Urinary bladder (tissue), 4 donors: ENCODE measurements around the gene MAN2C1. TPM values are rescaled to one million over a fixed set of nuclear protein-coding genes. Genes with fewer than 3 reads are reported as not detected.
"Not testable (repeated sequence)": the region's sequence is repeated elsewhere in the genome, so short reads cannot be mapped to it uniquely, and the experiment has no call there.

Experiments used
- DNase-seq: peaks from one replicate; pipeline ENCODE4 v3.0.0-alpha.2; 2015; ENCODE audit errors: extremely low spot score
- H3K27ac ChIP-seq: one replicate; pipeline ENCODE4 v1.5.1; 2013; ENCODE audit warnings: low read depth, mild to moderate bottlenecking, moderate library complexity
- H3K36me3 ChIP-seq: one replicate; pipeline ENCODE4 v1.6.1; 2013; ENCODE audit warnings: mild to moderate bottlenecking, moderate library complexity; ENCODE audit not compliant: insufficient read depth
- H3K4me1 ChIP-seq: one replicate; pipeline ENCODE4 v1.6.1; 2013; ENCODE audit warnings: mild to moderate bottlenecking, moderate library complexity; ENCODE audit not compliant: insufficient read depth
- H3K4me3 ChIP-seq: one replicate; pipeline ENCODE4 v1.5.1; 2013; ENCODE audit warnings: low read depth, low read length
- WGBS: extraction: QIAGEN DNeasy Blood & Tissue Kit; methylation state at CpG from one replicate; pipeline ENCODE4 v1.1.7; 2013; 5-methylcytosine and 5-hydroxymethylcytosine counted together
- polyA plus RNA-seq: library from polyadenylated mRNA; stranded (reverse); fragments of 200-250 nt; gene quantifications from one replicate; pipeline ENCODE4 v1.2.3, GENCODE V29; 2013
- total RNA-seq: library from RNA; depleted of rRNA; stranded (reverse); fragments of >200 nt; gene quantifications from one replicate; pipeline ENCODE4 v1.2.3, GENCODE V29; 2014
- donor health status: healthy with polysubstance abuse.
- donor health status: healthy.

MAN2C1 gene
- total and polyA plus RNA-seq, 2 donors, result 78.2 to 113 TPM

DNA sequence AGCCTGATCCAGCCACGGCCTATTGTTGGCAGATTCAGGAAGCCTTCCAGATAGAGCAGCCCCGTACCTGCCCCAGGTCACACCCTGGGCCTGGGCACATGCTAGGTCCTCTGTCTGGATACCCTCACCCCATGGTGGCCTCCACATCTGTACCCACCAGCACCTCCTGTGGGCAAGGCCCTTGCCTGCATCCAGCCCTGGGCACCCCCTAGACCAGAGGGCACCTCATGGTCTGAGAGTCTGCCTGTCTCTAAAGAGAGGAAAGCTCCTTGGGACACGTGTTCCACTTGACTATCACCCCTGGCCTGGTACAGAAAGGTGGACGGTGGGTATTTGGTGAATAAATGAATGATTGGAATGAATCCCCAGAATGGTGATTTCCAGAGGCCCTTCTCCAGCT is 41.4 kb downstream of the MAN2C1 start:
- 76% methylated on average over 4 of the region's 4 CpGs for WGBS
- Histone ChIP-seq H3K27ac (no peak overlapping the region), H3K36me3 (no peaks in the 10 kb centered on the region), H3K4me3 (no peak overlapping the region), H3K4me1 (no peaks in the 10 kb centered on the region)
- no peak for DNase-seq

DNA sequence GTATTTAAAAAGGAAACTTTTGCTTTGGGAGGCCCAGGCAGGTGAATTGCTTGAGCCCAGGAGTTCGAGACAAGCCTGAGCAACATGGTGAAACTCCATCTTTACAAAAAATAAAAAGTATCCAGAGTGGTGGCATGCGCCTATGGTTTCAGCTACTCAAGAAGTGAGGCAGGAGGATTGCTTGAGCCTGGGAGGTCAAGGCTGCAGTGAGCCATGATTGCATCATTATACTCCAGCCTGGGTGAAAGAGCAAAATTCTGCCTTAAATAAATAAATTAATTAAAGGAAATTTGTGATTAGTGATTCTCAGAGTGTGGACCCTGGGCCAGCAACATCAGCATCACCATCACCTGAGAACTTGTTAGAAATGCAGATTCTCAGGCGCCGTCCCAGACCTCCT is 42.5 kb downstream of the MAN2C1 start:
- H3K27ac ChIP-seq, result no peak overlapping the region
- no peaks in the 10 kb centered on the region for H3K4me1 ChIP-seq
- H3K36me3 ChIP-seq, result no peaks in the 10 kb centered on the region
- WGBS, result 86% methylated on average over 4 of the region's 4 CpGs
- DNase-seq, result no peak
- H3K4me3 ChIP-seq, result no peak overlapping the region

DNA sequence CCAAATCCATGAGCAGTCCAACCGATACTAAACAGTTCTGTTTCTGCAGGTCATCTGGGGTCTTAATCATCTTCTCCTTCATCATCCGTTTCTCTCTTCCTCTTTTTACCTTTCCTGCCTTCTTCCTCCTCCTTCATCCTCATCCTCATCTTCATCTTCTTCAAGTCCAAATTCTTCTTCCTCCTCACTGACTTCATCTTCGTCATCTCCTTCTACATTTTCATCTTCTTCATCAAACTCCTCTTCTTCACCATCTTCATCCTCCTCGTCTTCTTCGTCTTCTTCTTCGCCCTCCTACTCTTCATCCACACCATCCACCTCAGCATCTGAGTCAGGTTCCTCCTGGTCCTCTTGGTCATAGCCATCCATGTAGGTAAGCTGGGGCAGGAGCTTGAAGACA is 46.7 kb downstream of the MAN2C1 start:
- Histone ChIP-seq H3K27ac (no peak overlapping the region), H3K36me3 (no peaks in the 10 kb centered on the region), H3K4me1 (no peaks in the 10 kb centered on the region), H3K4me3 (no peak overlapping the region)
- whole genome bisulfite sequencing, result 90% methylated on average over 6 of the region's 6 CpGs
- DNase-seq, result no peak

DNA sequence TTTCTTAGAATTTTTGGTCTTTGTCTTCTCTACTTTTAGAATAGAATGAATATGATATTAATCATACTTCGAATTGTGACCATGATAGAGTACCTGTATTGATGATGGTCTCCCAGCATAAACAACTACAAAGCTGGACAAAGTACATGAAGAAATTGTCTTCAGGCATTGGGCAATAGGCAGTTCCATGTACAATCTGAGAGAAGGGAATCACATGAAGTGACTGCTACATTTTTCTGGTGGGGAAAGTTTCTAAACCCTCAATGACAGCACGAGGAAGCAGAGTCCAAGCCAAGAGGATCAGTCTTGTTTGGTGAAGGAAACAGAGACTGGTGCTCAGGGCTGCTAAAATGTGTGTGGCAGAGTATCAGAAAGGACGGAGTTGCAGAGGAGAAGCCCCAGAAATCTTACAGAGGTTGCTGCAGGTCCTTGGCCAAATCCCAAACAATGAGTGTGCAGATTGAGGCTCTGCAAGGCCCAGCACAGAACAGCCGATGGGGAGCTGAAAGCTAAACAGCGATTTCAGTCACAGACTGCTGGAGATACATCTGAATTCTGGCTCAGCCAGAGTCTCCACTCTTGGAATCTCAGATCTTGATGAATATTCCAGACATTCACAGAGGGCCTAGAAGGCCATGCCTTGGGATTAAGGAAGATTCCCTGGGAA is 49.0 kb downstream of the MAN2C1 start:
- H3K4me3 ChIP-seq, H3K4me1 ChIP-seq, DNase-seq, H3K27ac ChIP-seq, H3K36me3 ChIP-seq: not testable (repeated sequence)
- 80% methylated on average over 5 of the region's 5 CpGs for WGBS

DNA sequence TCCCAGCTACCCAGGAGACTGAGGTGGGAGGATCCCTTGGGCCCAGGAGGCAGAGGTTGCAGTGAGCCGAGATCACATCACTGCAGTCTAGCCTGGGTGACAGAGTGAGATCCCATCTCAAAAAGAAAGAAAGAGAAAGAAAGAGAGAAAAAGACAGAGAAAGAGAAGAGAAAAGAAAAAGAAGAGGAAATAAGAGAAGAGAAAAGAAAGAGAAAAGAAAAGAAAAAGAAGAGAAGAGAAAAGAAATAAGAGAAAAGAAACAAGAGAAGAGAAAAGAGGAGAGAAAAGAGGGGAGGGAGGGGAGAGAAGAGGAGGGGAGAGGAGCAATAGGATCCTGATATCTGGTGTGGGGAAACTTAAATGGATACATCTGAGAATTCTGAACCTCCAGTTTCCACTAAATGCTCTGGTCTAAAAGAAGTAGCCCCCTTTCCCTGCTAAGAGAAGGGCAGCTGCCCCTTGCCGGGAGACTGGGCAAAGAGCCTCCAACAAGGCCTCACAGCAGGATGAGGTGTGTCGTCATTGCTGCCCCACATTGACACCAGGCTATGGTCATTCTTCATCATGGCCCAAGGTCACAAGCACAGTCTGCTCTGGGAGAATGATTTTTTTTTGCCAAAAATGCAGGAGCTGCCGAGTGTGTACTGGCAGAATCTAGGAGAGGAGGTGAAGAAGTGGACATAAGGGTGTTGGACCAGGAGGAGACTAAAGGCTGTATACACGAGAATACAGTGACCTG is 53.7 kb downstream of the MAN2C1 start:
- WGBS, result 74% methylated on average over 5 of the region's 5 CpGs
- DNase-seq, result no peak
- Histone ChIP-seq H3K4me3 (no peak overlapping the region), H3K4me1 (no peaks in the 10 kb centered on the region), H3K27ac (no peak overlapping the region), H3K36me3 (no peaks in the 10 kb centered on the region)

DNA sequence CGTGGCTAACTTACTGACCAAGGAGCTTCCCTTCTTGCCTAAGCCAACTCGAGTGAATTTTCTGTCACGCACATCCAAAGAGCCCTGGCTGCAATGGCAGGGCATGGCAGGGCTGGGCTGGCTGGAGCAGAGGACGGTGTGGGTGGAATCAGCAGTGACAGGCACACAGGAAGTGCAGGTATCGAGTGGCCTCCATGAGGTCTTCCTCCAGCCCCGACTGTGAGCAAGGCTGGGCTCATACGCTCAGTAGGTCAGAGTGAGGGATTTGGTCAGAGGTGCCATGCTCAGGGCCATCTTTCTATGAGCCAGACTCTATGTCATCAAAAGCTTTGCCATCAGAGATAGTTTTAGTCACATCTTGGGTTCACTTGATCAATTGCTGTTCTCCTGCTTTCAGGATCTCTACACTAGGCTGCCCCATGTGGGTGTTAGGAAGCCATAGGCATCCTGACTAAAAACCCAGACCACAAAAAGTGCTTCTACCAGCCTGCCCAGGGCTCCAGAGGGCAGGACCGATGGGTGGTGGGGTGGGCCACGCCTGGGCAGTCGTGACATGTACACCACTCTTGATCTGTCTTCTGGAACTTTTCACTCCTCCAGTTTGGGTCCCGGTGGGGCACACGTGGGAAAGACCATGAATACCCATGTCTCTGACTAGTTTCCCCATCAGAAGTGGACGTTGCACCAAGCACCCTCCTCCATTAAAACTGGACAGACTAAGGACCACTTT is 55.1 kb downstream of the MAN2C1 start:
- Histone ChIP-seq H3K4me3 (no peak overlapping the region), H3K4me1 (no peaks in the 10 kb centered on the region), H3K36me3 (no peaks in the 10 kb centered on the region), H3K27ac (no peak overlapping the region)
- DNase-seq, result no peak
- 87% methylated on average over 13 of the region's 13 CpGs for WGBS

DNA sequence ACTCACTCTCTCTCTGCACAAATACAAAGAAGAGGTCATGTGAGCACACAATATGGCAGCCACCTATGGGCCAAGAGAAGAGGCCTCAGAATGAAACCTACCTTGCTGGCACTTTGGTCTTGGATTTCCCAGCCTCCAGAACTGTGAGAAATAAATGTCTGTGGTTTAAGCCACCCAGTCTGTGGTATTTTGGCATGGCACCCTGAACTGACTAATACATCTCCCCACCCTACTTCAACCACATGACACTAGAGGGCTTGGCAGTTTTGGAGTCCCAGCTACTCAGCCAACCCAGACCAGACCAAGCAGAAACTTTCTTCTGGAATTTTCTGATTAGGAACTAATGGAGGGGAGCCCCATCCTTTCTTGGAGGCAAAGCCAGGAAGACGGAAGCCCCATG is 55.9 kb downstream of the MAN2C1 start:
- DNase-seq, H3K27ac ChIP-seq, H3K4me1 ChIP-seq, H3K36me3 ChIP-seq, H3K4me3 ChIP-seq: not testable (repeated sequence)
- WGBS, result 94% methylated on average over 1 of the region's 1 CpG

DNA sequence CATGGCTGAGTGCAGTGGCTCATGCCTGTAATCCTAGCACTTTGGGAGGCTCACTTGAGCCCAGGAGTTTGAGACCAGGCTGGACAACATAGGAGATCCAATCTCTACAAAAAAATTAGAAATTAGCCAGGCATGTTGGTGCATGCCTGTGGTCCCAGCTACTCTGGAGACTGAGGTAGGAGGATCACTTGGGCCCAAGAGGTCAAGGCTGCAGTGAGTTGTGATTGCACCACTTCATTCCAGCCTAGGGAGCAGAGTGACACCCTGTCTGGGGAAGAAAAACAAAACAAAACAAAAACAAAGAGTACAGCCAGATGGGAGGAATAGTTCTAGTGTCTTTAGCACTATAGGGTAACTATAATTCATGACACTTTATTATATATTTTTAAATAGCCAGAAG is 58.7 kb downstream of the MAN2C1 start:
- Histone ChIP-seq H3K36me3 (no peaks in the 10 kb centered on the region), H3K4me1 (no peaks in the 10 kb centered on the region), H3K27ac (no peak overlapping the region), H3K4me3 (no peak overlapping the region)
- DNase-seq, result no peak

DNA sequence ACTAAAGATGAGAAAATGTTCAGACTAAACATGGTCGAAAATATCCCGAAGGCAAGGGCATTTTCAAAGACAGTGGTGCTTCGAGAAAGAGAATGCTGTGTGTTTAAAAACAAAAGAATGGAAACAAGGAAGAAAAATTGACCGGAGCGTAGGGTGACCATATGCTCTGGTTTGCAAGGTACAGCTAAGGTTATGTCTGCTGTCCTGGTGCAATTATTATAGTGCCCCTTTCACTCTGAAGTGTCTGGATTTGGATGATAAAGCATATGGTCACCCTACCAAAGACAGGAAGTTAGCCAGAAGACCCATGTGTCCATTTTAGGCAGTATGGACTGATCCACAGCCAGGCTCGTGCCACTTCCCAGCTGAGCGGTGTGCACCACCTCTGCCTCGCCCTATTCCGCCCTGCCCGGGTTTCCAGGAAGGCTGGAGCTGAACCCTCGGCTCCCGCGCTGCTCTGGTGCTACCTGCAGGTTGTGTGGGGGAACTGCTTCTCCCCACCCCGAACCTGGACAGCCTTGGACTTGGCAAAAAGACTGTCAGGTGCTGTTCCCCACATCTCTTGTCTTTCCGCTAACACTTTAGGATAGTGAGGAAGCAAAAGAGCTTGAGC is 60.5 kb downstream of the MAN2C1 start:
- no peaks in the 10 kb centered on the region for H3K4me1 ChIP-seq
- H3K27ac ChIP-seq, result no peak overlapping the region
- no peaks in the 10 kb centered on the region for H3K36me3 ChIP-seq
- 33% methylated on average over 15 of the region's 15 CpGs for WGBS
- DNase-seq, result no peak
- H3K4me3 ChIP-seq, result no peak overlapping the region

DNA sequence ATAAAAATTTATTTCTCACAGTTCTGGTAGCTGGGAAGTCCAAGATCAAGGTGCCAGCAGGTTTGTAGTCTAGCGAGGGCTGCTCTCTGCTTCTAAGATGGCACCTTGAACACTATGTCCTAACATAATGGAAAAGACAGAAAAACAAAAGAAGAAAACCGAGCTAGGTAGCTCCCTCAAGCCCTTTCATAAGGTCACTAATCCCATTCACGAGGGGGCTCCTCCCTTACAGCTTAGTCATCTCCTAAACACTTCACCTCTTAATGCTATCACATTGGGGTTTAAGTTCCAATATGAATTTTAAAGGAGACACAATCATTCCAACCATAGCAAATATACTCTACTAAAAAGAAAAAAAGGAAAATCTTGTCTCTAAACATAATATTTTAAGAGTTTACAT is 62.2 kb downstream of the MAN2C1 start:
- WGBS, result 59% methylated on average over 3 of the region's 3 CpGs
- Histone ChIP-seq H3K4me3 (no peak overlapping the region), H3K4me1 (no peaks in the 10 kb centered on the region), H3K27ac (no peak overlapping the region), H3K36me3 (no peaks in the 10 kb centered on the region)
- DNase-seq, result no peak

Other genes starting within 250 kb of the MAN2C1 start
- gene C15orf39, start 166.7 kb downstream of the MAN2C1 start, total RNA-seq, result 4.3 TPM
- gene C15orf39, start 166.7 kb downstream of the MAN2C1 start, polyA plus RNA-seq, result 26.4 TPM
- not detected for gene GOLGA6C, start 110.3 kb downstream of the MAN2C1 start, total RNA-seq
- not detected for gene GOLGA6C, start 110.3 kb downstream of the MAN2C1 start, polyA plus RNA-seq
- gene GOLGA6D, start 85.8 kb downstream of the MAN2C1 start, total RNA-seq, result not detected
- not detected for gene GOLGA6D, start 85.8 kb downstream of the MAN2C1 start, polyA plus RNA-seq
- gene COMMD4, start 32.5 kb downstream of the MAN2C1 start, total RNA-seq, result 15.9 TPM
- 76.2 TPM for gene COMMD4, start 32.5 kb downstream of the MAN2C1 start, polyA plus RNA-seq
- 10.9 TPM for gene NEIL1, start 21.6 kb downstream of the MAN2C1 start, total RNA-seq
- 21.3 TPM for gene NEIL1, start 21.6 kb downstream of the MAN2C1 start, polyA plus RNA-seq
- 50.3 TPM for gene SIN3A, start 83.1 kb upstream of the MAN2C1 start, total RNA-seq
- gene SIN3A, start 83.1 kb upstream of the MAN2C1 start, polyA plus RNA-seq, result 34.2 TPM
- gene PTPN9, start 210.7 kb upstream of the MAN2C1 start, total RNA-seq, result 26.6 TPM
- 22.6 TPM for gene PTPN9, start 210.7 kb upstream of the MAN2C1 start, polyA plus RNA-seq